B cell (primary cell): ENCODE data around the gene SLC30A9. TPM values are rescaled to one million over a fixed set of nuclear protein-coding genes. Genes with fewer than 3 reads are reported as not detected.

ENCODE experiments used
- ATAC-seq: fragments of 200-7000 bp; cut with Tn5 transposase; one replicate; pipeline ENCODE4 v1.10.0; 2021; ENCODE audit warnings: low read depth, mild to moderate bottlenecking, moderate number of reproducible peaks, moderate library complexity
- CTCF ChIA-PET: fragments of 350-600 bp; sonication (Branson Sonifier 250); formaldehyde crosslinking; loops from one replicate; lab custom pipeline; 2021; ENCODE audit warnings: antibody characterized with exemption, inconsistent platforms; lab: Charles Lee
- POLR2A ChIA-PET: fragments of 350-600 bp; sonication (Branson Sonifier 250); formaldehyde crosslinking; loops from one replicate; lab custom pipeline; 2021; ENCODE audit warnings: antibody characterized with exemption; lab: Charles Lee
- DNase-seq: peaks from one replicate; pipeline ENCODE4 v3.0.0; 2013
- H2AFZ ChIP-seq: 2 replicates; pipeline ENCODE4 v1.6.1; 2012; ENCODE audit warnings: mild to moderate bottlenecking, low read depth, low read length; ENCODE audit not compliant: insufficient read depth, poor library complexity, severe bottlenecking
- H3K27ac ChIP-seq, 2 donors: 1 replicate in 1 of 2; 2 replicates in 1 of 2; pipeline ENCODE4 v1.5.1; 2012 to 2013; ENCODE audit warnings: low read length in 2 of 2, mild to moderate bottlenecking in 2 of 2, moderate library complexity in 1 of 2
- H3K27me3 ChIP-seq, 4 experiments: fragments of 200-600 bp in 1 of 4; sonication (generic) in 1 of 4; replicated peaks in 1 of 4; 1 replicate in 2 of 4; 2 replicates in 2 of 4; pipeline versions ENCODE4 v1.6.1 to v1.7.0; 2013 to 2016; ENCODE audit warnings: low read length in 3 of 4, mild to moderate bottlenecking in 2 of 4, mixed read lengths in 1 of 4, moderate library complexity in 1 of 4; ENCODE audit not compliant: insufficient read depth in 4 of 4, control insufficient read depth in 3 of 4; ENCODE audit errors: control extremely low read depth in 1 of 4
- H3K36me3 ChIP-seq, 2 experiments: replicated peaks in 1 of 2; 1 replicate in 1 of 2; 2 replicates in 1 of 2; pipeline versions ENCODE4 v1.6.1 to v1.7.1; 2013; ENCODE audit warnings: low read length in 1 of 2; ENCODE audit not compliant: insufficient read depth in 2 of 2, control insufficient read depth in 1 of 2; ENCODE audit errors: control extremely low read depth in 1 of 2, extremely low read depth in 1 of 2
- H3K4me1 ChIP-seq, 2 donors: fragments of 200-600 bp in 1 of 2; sonication (generic) in 1 of 2; 1 replicate in 1 of 2; 2 replicates in 1 of 2; pipeline versions ENCODE4 v1.5.1 to v1.6.1; 2013 to 2017; ENCODE audit warnings: low read length in 2 of 2; ENCODE audit not compliant: control insufficient read depth in 2 of 2, insufficient read depth in 2 of 2
- H3K4me2 ChIP-seq: replicated peaks from 2 replicates; pipeline ENCODE3; 2012; ENCODE audit warnings: mild to moderate bottlenecking, low read depth, low read length; ENCODE audit not compliant: poor library complexity, severe bottlenecking
- H3K4me3 ChIP-seq, 5 experiments: fragments of 200-600 bp in 1 of 5; sonication (generic) in 1 of 5; 1 replicate in 3 of 5; 2 replicates in 2 of 5; pipeline versions ENCODE4 v1.5.1 to v1.7.0; 2011 to 2016; ENCODE audit warnings: low read length in 4 of 5, mild to moderate bottlenecking in 4 of 5, low read depth in 2 of 5, control low read depth in 1 of 5, moderate library complexity in 1 of 5; ENCODE audit not compliant: insufficient read depth in 1 of 5; ENCODE audit errors: control extremely low read depth in 1 of 5, extremely low read depth in 1 of 5
- H3K79me2 ChIP-seq: fragments of 200-600 bp; sonication (generic); one replicate; pipeline ENCODE4 v1.6.0; 2016; ENCODE audit warnings: low read length; ENCODE audit not compliant: control insufficient read depth, insufficient read depth
- H3K9ac ChIP-seq: fragments of 200-600 bp; sonication (generic); 2 replicates; pipeline ENCODE4 v1.6.1; 2017; ENCODE audit warnings: mild to moderate bottlenecking, low read length, moderate library complexity
- H3K9me3 ChIP-seq, 3 donors: one replicate each; pipeline versions ENCODE4 v1.6.1 to v1.7.1; 2013; ENCODE audit warnings: low read length in 2 of 3; ENCODE audit not compliant: control insufficient read depth in 2 of 3, insufficient read depth in 1 of 3; ENCODE audit errors: control extremely low read depth in 1 of 3
- H4K20me1 ChIP-seq: 2 replicates; pipeline ENCODE4 v1.6.0; 2012; ENCODE audit warnings: mild to moderate bottlenecking, low read length; ENCODE audit not compliant: insufficient read depth, control insufficient read depth, poor library complexity, severe bottlenecking
- H3K27ac Mint-ChIP-seq: one replicate; pipeline ENCODE4 v1.8.0; 2021; ENCODE audit warnings: mixed read lengths
- H3K27me3 Mint-ChIP-seq: one replicate; pipeline ENCODE4 v1.8.0; 2021; ENCODE audit warnings: mixed read lengths
- H3K4me1 Mint-ChIP-seq: one replicate; pipeline ENCODE4 v1.8.0; 2021; ENCODE audit warnings: mixed read lengths
- H3K4me3 Mint-ChIP-seq: one replicate; pipeline ENCODE4 v1.8.0; 2021; ENCODE audit warnings: mixed read lengths
- H3K9me3 Mint-ChIP-seq: one replicate; pipeline ENCODE4 v1.8.0; 2022; ENCODE audit warnings: mixed read lengths; ENCODE audit not compliant: insufficient read depth
- EZH2 ChIP-seq: IDR thresholded peaks from 2 replicates; pipeline ENCODE4 v1.6.1; 2012; ENCODE audit warnings: borderline replicate concordance, low read depth, mild to moderate bottlenecking, moderate library complexity, low read length; ENCODE audit not compliant: insufficient read depth, poor library complexity, severe bottlenecking
- WGBS: methylation state at CpG from one replicate; pipeline ENCODE4 v1.1.5; 2013; ENCODE audit warnings: missing lambda C conversion rate; ENCODE audit not compliant: insufficient coverage; 5-methylcytosine and 5-hydroxymethylcytosine counted together
- intact Hi-C: fragments of 100-400 bp; cut with micrococcal nuclease; formaldehyde crosslinking; loops from one replicate; pipeline ENCODE4 v1.10.0; 2022
- polyA plus RNA-seq: library from polyadenylated mRNA; depleted of rRNA; stranded (reverse); fragments of >200 nt; gene quantifications from 2 replicates; pipeline ENCODE4 v1.2.3, GENCODE V29; 2012
- total RNA-seq, 2 donors: library from RNA; stranded (reverse); fragments of 120-200 nt in 1 of 2; gene quantifications; 1 replicate in 1 of 2; 2 replicates in 1 of 2; pipeline versions ENCODE4 v1.2.3 to v1.2.4, GENCODE V29; 2013 to 2022
- TF ChIP-seq, protein P1 (sequence below): fragments of 200-600 bp; IDR thresholded peaks from one replicate; pipeline ENCODE4 v1.8.0; 2022; ENCODE audit warnings: antibody characterized with exemption, mild to moderate bottlenecking

The SLC30A9 gene
- total and polyA plus RNA-seq, 2 donors (not counting 1 experiment from before 2014, with no cell fraction given): 9.9 to 37.0 TPM

DNA sequence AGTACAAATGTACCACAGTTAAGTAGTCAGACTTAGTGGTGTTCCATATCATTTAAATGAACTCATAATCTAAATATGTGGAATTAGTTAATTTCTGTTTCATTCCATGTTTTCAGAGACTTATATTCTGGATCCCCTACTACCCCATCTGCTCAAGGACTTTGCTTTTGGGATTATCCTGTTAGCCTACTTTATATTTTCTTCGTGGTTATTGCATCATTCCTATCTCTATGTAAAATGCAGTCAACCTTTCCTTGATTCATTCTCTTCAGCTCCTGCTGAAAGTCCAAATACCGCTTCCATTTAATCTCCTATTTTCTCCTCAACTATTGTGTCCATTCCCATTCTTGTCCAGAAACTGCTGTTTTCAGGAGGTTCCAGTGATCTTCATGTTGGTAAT is 25.1 kb downstream of the SLC30A9 start:
- 88% methylated on average over 1 of the region's 2 CpGs for WGBS
- Histone ChIP-seq H3K27ac (no peak overlapping the region), H2AFZ (no peak overlapping the region), H3K4me3 (no peak overlapping the region), H3K27me3 (no peaks in the 10 kb centered on the region), H3K36me3 (peaks cover 0 to 12% of the 10 kb centered on the region in 2 experiments), H3K9me3 (no peaks in the 10 kb centered on the region), H4K20me1 (no peaks in the 10 kb centered on the region), H3K4me2 (no peak overlapping the region), H3K79me2 (peaks cover 3% of the 10 kb centered on the region), H3K9ac (no peak overlapping the region), H3K4me1 (no peaks in the 10 kb centered on the region)
- ChIA-PET CTCF (no interaction called here), POLR2A (no interaction called here)
- H3K4me1 Mint-ChIP-seq: no peaks in the 10 kb centered on the region
- no peak overlapping the region for H3K27ac Mint-ChIP-seq
- H3K27me3 Mint-ChIP-seq: no peaks in the 10 kb centered on the region
- no peak for DNase-seq
- intact Hi-C loops: no loop called here
- ATAC-seq: no peak
- no peak for TF ChIP-seq EZH2
- TF ChIP-seq, protein P1, sequence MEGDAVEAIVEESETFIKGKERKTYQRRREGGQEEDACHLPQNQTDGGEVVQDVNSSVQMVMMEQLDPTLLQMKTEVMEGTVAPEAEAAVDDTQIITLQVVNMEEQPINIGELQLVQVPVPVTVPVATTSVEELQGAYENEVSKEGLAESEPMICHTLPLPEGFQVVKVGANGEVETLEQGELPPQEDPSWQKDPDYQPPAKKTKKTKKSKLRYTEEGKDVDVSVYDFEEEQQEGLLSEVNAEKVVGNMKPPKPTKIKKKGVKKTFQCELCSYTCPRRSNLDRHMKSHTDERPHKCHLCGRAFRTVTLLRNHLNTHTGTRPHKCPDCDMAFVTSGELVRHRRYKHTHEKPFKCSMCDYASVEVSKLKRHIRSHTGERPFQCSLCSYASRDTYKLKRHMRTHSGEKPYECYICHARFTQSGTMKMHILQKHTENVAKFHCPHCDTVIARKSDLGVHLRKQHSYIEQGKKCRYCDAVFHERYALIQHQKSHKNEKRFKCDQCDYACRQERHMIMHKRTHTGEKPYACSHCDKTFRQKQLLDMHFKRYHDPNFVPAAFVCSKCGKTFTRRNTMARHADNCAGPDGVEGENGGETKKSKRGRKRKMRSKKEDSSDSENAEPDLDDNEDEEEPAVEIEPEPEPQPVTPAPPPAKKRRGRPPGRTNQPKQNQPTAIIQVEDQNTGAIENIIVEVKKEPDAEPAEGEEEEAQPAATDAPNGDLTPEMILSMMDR: no peak
- H3K9me3 Mint-ChIP-seq: no peaks in the 10 kb centered on the region
- H3K4me3 Mint-ChIP-seq: no peak overlapping the region

DNA sequence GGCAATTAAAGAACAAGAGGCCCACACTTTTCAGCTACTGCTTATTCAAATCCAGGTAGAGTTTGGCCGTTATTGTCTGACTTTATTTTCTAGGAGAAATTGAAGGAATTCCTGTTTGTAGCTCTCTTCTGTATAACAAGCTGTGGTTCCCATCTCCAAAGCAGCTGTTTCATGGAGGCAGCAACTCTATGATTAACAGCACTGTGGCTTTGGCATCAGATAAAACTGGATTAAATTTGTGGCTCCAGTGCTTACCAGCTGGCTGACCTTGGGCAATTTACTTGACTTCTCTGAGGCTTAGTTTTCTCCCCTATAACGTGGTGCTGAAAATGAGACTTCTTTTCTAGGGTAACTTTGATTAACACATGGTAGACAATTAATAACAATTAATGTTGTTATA is 28.1 kb downstream of the SLC30A9 start:
- H4K20me1 ChIP-seq: no peaks in the 10 kb centered on the region
- intact Hi-C loops: no loop called here
- Mint-ChIP-seq H3K4me1 (no peaks in the 10 kb centered on the region), H3K9me3 (no peaks in the 10 kb centered on the region), H3K27ac (no peak overlapping the region), H3K27me3 (no peaks in the 10 kb centered on the region), H3K4me3 (no peak overlapping the region)
- H3K4me1 ChIP-seq: no peaks in the 10 kb centered on the region
- no peak overlapping the region for H3K4me2 ChIP-seq
- TF ChIP-seq, protein P1: no peak
- TF ChIP-seq EZH2: no peak
- CTCF ChIA-PET: no interaction called here
- whole genome bisulfite sequencing: no CpG with 5 or more reads among the region's 2 CpGs
- H3K27me3 ChIP-seq: no peaks in the 10 kb centered on the region
- peaks cover 0 to 24% of the 10 kb centered on the region in 2 experiments for H3K36me3 ChIP-seq
- H2AFZ ChIP-seq: no peak overlapping the region
- no peak for ATAC-seq
- H3K79me2 ChIP-seq: no peaks in the 10 kb centered on the region
- no peak for DNase-seq
- no peak overlapping the region for H3K9ac ChIP-seq
- POLR2A ChIA-PET: no interaction called here
- H3K9me3 ChIP-seq: peaks cover 0 to under 1% (median 0%) of the 10 kb centered on the region in 3 donors
- no peak overlapping the region for H3K4me3 ChIP-seq
- no peak overlapping the region for H3K27ac ChIP-seq
